K562 (cell line): ENCODE results near the gene ELK1.

Experiments
- GATAD2B ChIP-seq: fragments of 450-650 bp; IDR thresholded peaks from 2 replicates; pipeline ENCODE4 v1.6.1; 2017; ENCODE audit warnings: mild to moderate bottlenecking, borderline replicate concordance
- POLR2A ChIP-seq: fragments of 450-650 bp; conservative IDR thresholded peaks from 2 replicates; pipeline ENCODE4 v1.6.1; 2016
- SAFB2 ChIP-seq: fragments of 200-400 bp; formaldehyde crosslinking; IDR thresholded peaks from 2 replicates; pipeline ENCODE4 v1.6.1; 2018; ENCODE audit warnings: borderline replicate concordance, low read length, low read depth, moderate library complexity; ENCODE audit not compliant: severe bottlenecking
- ZFP91 ChIP-seq: sonication (generic); formaldehyde crosslinking; IDR thresholded peaks from 2 replicates; pipeline ENCODE4 v1.8.0; 2022; ENCODE audit warnings: mild to moderate bottlenecking, missing genetic modification reagents
- ZNF197 ChIP-seq: fragments of 200-800 bp; sonication (Bioruptor generic); IDR thresholded peaks from 2 replicates; pipeline ENCODE4 v1.6.1; 2016; ENCODE audit warnings: low read depth, missing genetic modification characterization, missing compliant biosample characterization
- ZNF263 ChIP-seq: sonication (generic); formaldehyde crosslinking; IDR thresholded peaks from 2 replicates; pipeline ENCODE4 v1.8.0; 2022; ENCODE audit warnings: mild to moderate bottlenecking, missing genetic modification reagents, borderline replicate concordance
- TF ChIP-seq, protein P1 (sequence below), 3 experiments: IDR thresholded peaks in 2 of 3; conservative IDR thresholded peaks in 1 of 3; 2 replicates each; pipeline ENCODE4 v1.5.1; 2011 to 2012; ENCODE audit warnings: low read length in 3 of 3, mild to moderate bottlenecking in 3 of 3, control low read depth in 2 of 3, improper control_type of control experiment in 1 of 3, inconsistent platforms in 1 of 3, low read depth in 1 of 3, mixed read lengths in 1 of 3, moderate library complexity in 1 of 3; ENCODE audit not compliant: insufficient read depth in 2 of 3
- TF ChIP-seq, protein P2 (sequence below): fragments of 250-450 bp; sonication (Bioruptor Pico); IDR thresholded peaks from 2 replicates; pipeline ENCODE4 v1.5.1; 2021; ENCODE audit warnings: mild to moderate bottlenecking

- TF ChIP-seq SAFB2 (no peak), ZNF197 (no peak), GATAD2B (no peak), ZFP91 (CRISPR knock-in tag) (no peak), ZNF263 (CRISPR knock-in tag) (no peak), POLR2A (peak; percentile 60; the same call in 1 of the 2 replicates)
- TF ChIP-seq, protein P1, sequence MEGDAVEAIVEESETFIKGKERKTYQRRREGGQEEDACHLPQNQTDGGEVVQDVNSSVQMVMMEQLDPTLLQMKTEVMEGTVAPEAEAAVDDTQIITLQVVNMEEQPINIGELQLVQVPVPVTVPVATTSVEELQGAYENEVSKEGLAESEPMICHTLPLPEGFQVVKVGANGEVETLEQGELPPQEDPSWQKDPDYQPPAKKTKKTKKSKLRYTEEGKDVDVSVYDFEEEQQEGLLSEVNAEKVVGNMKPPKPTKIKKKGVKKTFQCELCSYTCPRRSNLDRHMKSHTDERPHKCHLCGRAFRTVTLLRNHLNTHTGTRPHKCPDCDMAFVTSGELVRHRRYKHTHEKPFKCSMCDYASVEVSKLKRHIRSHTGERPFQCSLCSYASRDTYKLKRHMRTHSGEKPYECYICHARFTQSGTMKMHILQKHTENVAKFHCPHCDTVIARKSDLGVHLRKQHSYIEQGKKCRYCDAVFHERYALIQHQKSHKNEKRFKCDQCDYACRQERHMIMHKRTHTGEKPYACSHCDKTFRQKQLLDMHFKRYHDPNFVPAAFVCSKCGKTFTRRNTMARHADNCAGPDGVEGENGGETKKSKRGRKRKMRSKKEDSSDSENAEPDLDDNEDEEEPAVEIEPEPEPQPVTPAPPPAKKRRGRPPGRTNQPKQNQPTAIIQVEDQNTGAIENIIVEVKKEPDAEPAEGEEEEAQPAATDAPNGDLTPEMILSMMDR (IDR thresholded peaks at IDR 0.05 in 2 of 3, conservative IDR thresholded peaks at IDR 0.05 in 1 of 3; ENCODE audit: insufficient read depth in 2 of 3, low read depth in 1 of 3, low read length in 3 of 3) = no peak
- TF ChIP-seq, protein P2, sequence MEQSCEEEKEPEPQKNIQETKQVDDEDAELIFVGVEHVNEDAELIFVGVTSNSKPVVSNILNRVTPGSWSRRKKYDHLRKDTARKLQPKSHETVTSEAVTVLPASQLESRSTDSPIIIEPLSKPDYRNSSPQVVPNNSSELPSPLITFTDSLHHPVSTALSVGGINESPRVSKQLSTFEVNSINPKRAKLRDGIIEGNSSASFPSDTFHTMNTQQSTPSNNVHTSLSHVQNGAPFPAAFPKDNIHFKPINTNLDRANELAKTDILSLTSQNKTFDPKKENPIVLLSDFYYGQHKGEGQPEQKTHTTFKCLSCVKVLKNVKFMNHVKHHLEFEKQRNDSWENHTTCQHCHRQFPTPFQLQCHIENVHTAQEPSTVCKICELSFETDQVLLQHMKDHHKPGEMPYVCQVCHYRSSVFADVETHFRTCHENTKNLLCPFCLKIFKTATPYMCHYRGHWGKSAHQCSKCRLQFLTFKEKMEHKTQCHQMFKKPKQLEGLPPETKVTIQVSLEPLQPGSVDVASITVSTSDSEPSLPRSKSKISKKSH (CRISPR knock-in tag) = no peak
Measured at GRCh38 chrX:47587091-47587891, 63.1 kb downstream of the ELK1 start.
